ENCODE measurements around the gene ZDHHC17.

GRCh38 chr12:76789335-76790050 lies 25.6 kb downstream of the ZDHHC17 start:
- TF ChIP-seq CTCF (IDR thresholded peaks at IDR 0.05): no peak
- no peak for TF ChIP-seq POLR2AphosphoS5 (IDR thresholded peaks at IDR 0.05)
- no peak for TF ChIP-seq EP300 (IDR thresholded peaks at IDR 0.05)
- TF ChIP-seq POLR2A (IDR thresholded peaks at IDR 0.05; ENCODE audit: low read depth): no peak

Data from esophagus muscularis mucosa (tissue), 4 donors.